Measurements from ENCODE around the gene KCNT2. TPM values are rescaled to one million over a fixed set of nuclear protein-coding genes. Genes with fewer than 3 reads are reported as not detected.

The KCNT2 gene
- total and polyA plus RNA-seq, 2 experiments from 2014 or later: 1.2 to 8.8 TPM

- H3K4me1 ChIP-seq (ENCODE audit: insufficient read depth): no peaks in the 10 kb centered on the region
- H4K20me1 ChIP-seq (ENCODE audit: insufficient read depth, poor library complexity, severe bottlenecking): no peaks in the 10 kb centered on the region
- TF ChIP-seq, protein P1, sequence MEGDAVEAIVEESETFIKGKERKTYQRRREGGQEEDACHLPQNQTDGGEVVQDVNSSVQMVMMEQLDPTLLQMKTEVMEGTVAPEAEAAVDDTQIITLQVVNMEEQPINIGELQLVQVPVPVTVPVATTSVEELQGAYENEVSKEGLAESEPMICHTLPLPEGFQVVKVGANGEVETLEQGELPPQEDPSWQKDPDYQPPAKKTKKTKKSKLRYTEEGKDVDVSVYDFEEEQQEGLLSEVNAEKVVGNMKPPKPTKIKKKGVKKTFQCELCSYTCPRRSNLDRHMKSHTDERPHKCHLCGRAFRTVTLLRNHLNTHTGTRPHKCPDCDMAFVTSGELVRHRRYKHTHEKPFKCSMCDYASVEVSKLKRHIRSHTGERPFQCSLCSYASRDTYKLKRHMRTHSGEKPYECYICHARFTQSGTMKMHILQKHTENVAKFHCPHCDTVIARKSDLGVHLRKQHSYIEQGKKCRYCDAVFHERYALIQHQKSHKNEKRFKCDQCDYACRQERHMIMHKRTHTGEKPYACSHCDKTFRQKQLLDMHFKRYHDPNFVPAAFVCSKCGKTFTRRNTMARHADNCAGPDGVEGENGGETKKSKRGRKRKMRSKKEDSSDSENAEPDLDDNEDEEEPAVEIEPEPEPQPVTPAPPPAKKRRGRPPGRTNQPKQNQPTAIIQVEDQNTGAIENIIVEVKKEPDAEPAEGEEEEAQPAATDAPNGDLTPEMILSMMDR (IDR thresholded peaks at IDR 0.05; ENCODE audit: poor library complexity): no peak
- no peak for TF ChIP-seq EZH2phosphoT487 (IDR thresholded peaks at IDR 0.05; ENCODE audit: low read depth, severe bottlenecking, unreplicated experiment)
- TF ChIP-seq EZH2 (IDR thresholded peaks at IDR 0.05; ENCODE audit: borderline replicate concordance): no peak
- no peak overlapping the region for H3K27ac ChIP-seq
- H3K79me2 ChIP-seq: peaks cover 2% of the 10 kb centered on the region
- no peaks in the 10 kb centered on the region for H3K36me3 ChIP-seq (replicated peaks; ENCODE audit: insufficient read depth, low read depth)
- H2AFZ ChIP-seq: no peak overlapping the region
- H3K9me3 ChIP-seq (ENCODE audit: low read depth): no peaks in the 10 kb centered on the region
- H3K27me3 ChIP-seq: no peaks in the 10 kb centered on the region
- no peak overlapping the region for H3K4me3 ChIP-seq
- DNase-seq (ENCODE audit: low spot score): no peak
- H3K4me2 ChIP-seq: no peak overlapping the region
- no peaks in the 10 kb centered on the region for H3K9me2 ChIP-seq (replicated peaks; ENCODE audit: insufficient read depth)
Observed at GRCh38 chr1:196550731-196551130, 57.5 kb downstream of the KCNT2 start.

DNA sequence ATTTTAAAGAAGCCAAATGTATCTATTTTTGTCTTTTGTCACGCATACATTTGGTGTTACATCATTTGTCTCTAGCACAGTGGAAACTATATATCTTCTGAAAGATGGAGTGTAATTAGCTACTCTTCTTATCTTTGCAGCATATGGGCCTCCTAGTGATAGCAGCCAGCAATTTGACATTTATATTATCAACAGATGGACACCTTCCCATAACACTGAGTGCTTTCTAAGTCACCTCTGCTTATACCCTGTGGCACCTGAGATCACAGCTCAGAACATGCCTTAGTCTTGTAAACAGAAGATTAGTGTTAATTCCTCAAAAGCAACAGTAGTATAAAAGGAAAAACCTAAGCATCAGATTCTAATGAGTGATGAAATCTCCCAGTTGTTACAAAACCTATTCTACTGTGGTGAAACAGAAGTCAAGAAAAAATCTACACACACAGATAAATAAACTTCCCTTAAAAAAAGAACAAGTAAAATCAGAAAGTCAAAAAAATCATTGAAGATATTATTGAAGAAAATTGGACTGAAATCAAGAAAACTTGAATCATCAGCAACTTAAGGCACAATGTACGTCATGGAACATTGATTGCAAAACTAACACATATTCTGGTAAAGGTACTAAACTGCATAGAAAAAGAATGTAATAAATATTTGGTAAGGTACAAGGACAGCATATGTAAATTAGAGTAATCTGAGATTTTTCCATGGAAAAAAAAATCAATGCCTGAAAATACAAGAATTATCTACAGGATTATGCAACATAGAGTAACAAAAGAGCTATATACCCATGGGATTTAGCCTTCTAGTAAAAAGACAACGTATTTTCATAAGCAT, 61.7 kb downstream of the KCNT2 start:
- no peaks in the 10 kb centered on the region for H3K4me1 ChIP-seq (ENCODE audit: insufficient read depth)
- no peaks in the 10 kb centered on the region for H3K9me3 ChIP-seq (ENCODE audit: low read depth)
- no peak overlapping the region for H3K4me3 ChIP-seq
- no peak overlapping the region for H3K4me2 ChIP-seq
- no peak for DNase-seq (ENCODE audit: low spot score)
- no peaks in the 10 kb centered on the region for H3K9me2 ChIP-seq (replicated peaks; ENCODE audit: insufficient read depth)
- no peaks in the 10 kb centered on the region for H3K27me3 ChIP-seq
- no peak overlapping the region for H2AFZ ChIP-seq
- no peaks in the 10 kb centered on the region for H3K79me2 ChIP-seq
- no peaks in the 10 kb centered on the region for H3K36me3 ChIP-seq (replicated peaks; ENCODE audit: insufficient read depth, low read depth)
- TF ChIP-seq EZH2 (IDR thresholded peaks at IDR 0.05; ENCODE audit: borderline replicate concordance): no peak
- TF ChIP-seq, protein P1 (IDR thresholded peaks at IDR 0.05; ENCODE audit: poor library complexity): no peak
- no peak for TF ChIP-seq EZH2phosphoT487 (IDR thresholded peaks at IDR 0.05; ENCODE audit: low read depth, severe bottlenecking, unreplicated experiment)
- H4K20me1 ChIP-seq (ENCODE audit: insufficient read depth, poor library complexity, severe bottlenecking): no peaks in the 10 kb centered on the region
- no peak overlapping the region for H3K27ac ChIP-seq
- WGBS (ENCODE audit: low lambda C conversion rate, missing lambda C conversion rate): 82% methylated on average over 3 of the region's 3 CpGs

GRCh38 chr1:196545222-196545621, 63.0 kb downstream of the KCNT2 start:
- no peak for DNase-seq (ENCODE audit: low spot score)
- Histone ChIP-seq H3K27me3 (no peaks in the 10 kb centered on the region), H3K36me3 (replicated peaks; ENCODE audit: insufficient read depth, low read depth) (no peaks in the 10 kb centered on the region), H3K4me2 (no peak overlapping the region), H3K9me2 (replicated peaks; ENCODE audit: insufficient read depth) (no peaks in the 10 kb centered on the region), H3K27ac (no peak overlapping the region), H3K9me3 (ENCODE audit: low read depth) (no peaks in the 10 kb centered on the region), H4K20me1 (ENCODE audit: insufficient read depth, poor library complexity, severe bottlenecking) (no peaks in the 10 kb centered on the region), H3K4me1 (ENCODE audit: insufficient read depth) (no peaks in the 10 kb centered on the region), H3K79me2 (no peaks in the 10 kb centered on the region), H2AFZ (no peak overlapping the region), H3K4me3 (no peak overlapping the region)
- 92% methylated on average over 1 of the region's 1 CpG for WGBS (ENCODE audit: low lambda C conversion rate, missing lambda C conversion rate)
- TF ChIP-seq, protein P1 (IDR thresholded peaks at IDR 0.05; ENCODE audit: poor library complexity): no peak
- no peak for TF ChIP-seq EZH2phosphoT487 (IDR thresholded peaks at IDR 0.05; ENCODE audit: low read depth, severe bottlenecking, unreplicated experiment)
- TF ChIP-seq EZH2 (IDR thresholded peaks at IDR 0.05; ENCODE audit: borderline replicate concordance): no peak
